Hepatic stellate cell (primary cell): ENCODE results near the gene ETHE1.
A peak's percentile ranks its signal among the peaks of the same experiment; 100 is the strongest.

Source experiments
- DNase-seq: peaks from one replicate; pipeline ENCODE4 v3.0.0; 2011; ENCODE audit warnings: low spot score

Gene ETHE1

GRCh38 chr19:43489310-43489709, 37.7 kb downstream of the ETHE1 start:
- no peak for DNase-seq

- DNase-seq, result no peak
Observed at GRCh38 chr19:43488179-43488578, 38.8 kb downstream of the ETHE1 start.

- no peak for DNase-seq
Observed at GRCh38 chr19:43486412-43486811, 40.6 kb downstream of the ETHE1 start.

GRCh38 chr19:43485951-43486350, 41.0 kb downstream of the ETHE1 start:
- no peak for DNase-seq

- no peak for DNase-seq
Observed at GRCh38 chr19:43483281-43483680, 43.7 kb downstream of the ETHE1 start.

GRCh38 chr19:43482193-43482592, 44.8 kb downstream of the ETHE1 start:
- no peak for DNase-seq

GRCh38 chr19:43481701-43482100, 45.3 kb downstream of the ETHE1 start:
- DNase-seq, result no peak

- no peak for DNase-seq
Observed at GRCh38 chr19:43480574-43480973, 46.4 kb downstream of the ETHE1 start.

GRCh38 chr19:43479961-43480561, 46.9 kb downstream of the ETHE1 start:
- no peak for DNase-seq

- DNase-seq, result no peak
Observed at GRCh38 chr19:43479226-43479625, 47.8 kb downstream of the ETHE1 start.

- no peak for DNase-seq
Observed at GRCh38 chr19:43478323-43478722, 48.7 kb downstream of the ETHE1 start.

GRCh38 chr19:43476606-43477005, 50.4 kb downstream of the ETHE1 start:
- peak; percentile 81 for DNase-seq

- DNase-seq, result peak; percentile 94
Observed at GRCh38 chr19:43474986-43475705, 51.9 kb downstream of the ETHE1 start.

GRCh38 chr19:43474487-43474886, 52.5 kb downstream of the ETHE1 start:
- no peak for DNase-seq

GRCh38 chr19:43471091-43471490, 55.9 kb downstream of the ETHE1 start:
- DNase-seq, result no peak

GRCh38 chr19:43470288-43470687, 56.7 kb downstream of the ETHE1 start:
- no peak for DNase-seq

GRCh38 chr19:43469160-43469480, 57.9 kb downstream of the ETHE1 start:
- no peak for DNase-seq

GRCh38 chr19:43468354-43469159, 58.4 kb downstream of the ETHE1 start:
- DNase-seq, result no peak

- DNase-seq, result no peak
Observed at GRCh38 chr19:43467730-43468129, 59.3 kb downstream of the ETHE1 start.

- DNase-seq, result no peak
Observed at GRCh38 chr19:43467276-43467675, 59.7 kb downstream of the ETHE1 start.

- DNase-seq, result no peak
Observed at GRCh38 chr19:43466793-43467192, 60.2 kb downstream of the ETHE1 start.

GRCh38 chr19:43465468-43466120, 61.4 kb downstream of the ETHE1 start, which contains the start of gene LYPD3:
TSS of gene LYPD3 (minus strand) at chr19:43465608. CDS start at chr19:43465571, 37 bp downstream.
- DNase-seq, result no peak
